HG02759 (cell line): ENCODE data around the gene GSG1.

Experiments
- ATAC-seq: cut with Tn5 transposase; IDR thresholded peaks from one replicate; pipeline ENCODE4 v1.9.1; 2021; ENCODE audit warnings: mild to moderate bottlenecking, moderate library complexity; ENCODE audit not compliant: unreplicated experiment

Gene GSG1

GRCh38 chr12:13120413-13120812 is 16.9 kb upstream of the GSG1 start:
- no peak for ATAC-seq

- no peak for ATAC-seq
Observed at GRCh38 chr12:13119826-13120225, 16.4 kb upstream of the GSG1 start.

GRCh38 chr12:13117029-13117428 is 13.6 kb upstream of the GSG1 start:
- no peak for ATAC-seq

- no peak for ATAC-seq
Observed at GRCh38 chr12:13116259-13116658, 12.8 kb upstream of the GSG1 start.

- no peak for ATAC-seq
Observed at GRCh38 chr12:13114251-13115052, 11.0 kb upstream of the GSG1 start.

GRCh38 chr12:13112968-13113367 is 9.5 kb upstream of the GSG1 start:
- ATAC-seq, result no peak

GRCh38 chr12:13106666-13107065 is 3.2 kb upstream of the GSG1 start:
- ATAC-seq, result no peak

GRCh38 chr12:13105781-13106180 is 2.3 kb upstream of the GSG1 start:
- no peak for ATAC-seq

- ATAC-seq, result no peak
Observed at GRCh38 chr12:13104409-13104808, 942 bp upstream of the GSG1 start.

GRCh38 chr12:13102461-13103195 is 839 bp downstream of the GSG1 start:
- no peak for ATAC-seq

GRCh38 chr12:13101821-13102375 is 1.6 kb downstream of the GSG1 start:
- no peak for ATAC-seq

GRCh38 chr12:13100882-13101769 is 2.3 kb downstream of the GSG1 start:
- ATAC-seq, result peak; percentile 89

GRCh38 chr12:13100605-13100881 is 2.9 kb downstream of the GSG1 start:
- no peak for ATAC-seq

- ATAC-seq, result no peak
Observed at GRCh38 chr12:13099844-13100604, 3.4 kb downstream of the GSG1 start.

GRCh38 chr12:13099066-13099843 is 4.2 kb downstream of the GSG1 start:
- no peak for ATAC-seq

- ATAC-seq, result no peak
Observed at GRCh38 chr12:13097491-13098011, 5.9 kb downstream of the GSG1 start.

GRCh38 chr12:13095266-13095995 is 8.0 kb downstream of the GSG1 start:
- ATAC-seq, result no peak

- ATAC-seq, result peak; percentile 63
Observed at GRCh38 chr12:13094367-13094766, 9.1 kb downstream of the GSG1 start.

- no peak for ATAC-seq
Observed at GRCh38 chr12:13093848-13094220, 9.6 kb downstream of the GSG1 start.
